OCI-LY1 (cell line): ENCODE data around the gene SEC16A.

ENCODE experiments used
- H2AFZ ChIP-seq: fragments of 200-600 bp; sonication (generic), shearing (Covaris generic); 2 replicates; pipeline ENCODE4 v1.6.0; 2014; ENCODE audit warnings: antibody characterized with exemption, mild to moderate bottlenecking, low read length
- H3F3A ChIP-seq: fragments of 200-600 bp; sonication (generic), shearing (Covaris generic); 2 replicates; pipeline ENCODE4 v1.6.0; 2014; ENCODE audit warnings: mild to moderate bottlenecking, antibody characterized with exemption, low read length, moderate library complexity; ENCODE audit not compliant: insufficient read depth
- H3K27ac ChIP-seq: fragments of 200-600 bp; sonication (generic); 2 replicates; pipeline ENCODE4 v1.5.1; 2014; ENCODE audit warnings: low read length, mixed run types, mild to moderate bottlenecking, low read depth; ENCODE audit not compliant: poor library complexity, severe bottlenecking
- H3K27me3 ChIP-seq: fragments of 200-600 bp; sonication (generic); 2 replicates; pipeline ENCODE4 v1.6.0; 2014; ENCODE audit warnings: antibody characterized with exemption, mild to moderate bottlenecking, low read length, moderate library complexity; ENCODE audit not compliant: insufficient read depth
- H3K36me3 ChIP-seq: fragments of 200-600 bp; sonication (generic); 2 replicates; pipeline ENCODE4 v1.6.1; 2014; ENCODE audit warnings: mild to moderate bottlenecking, antibody characterized with exemption, low read length, moderate library complexity, mixed read lengths; ENCODE audit not compliant: insufficient read depth
- H3K4me1 ChIP-seq: fragments of 200-600 bp; sonication (generic); 2 replicates; pipeline ENCODE4 v1.5.1; 2014; ENCODE audit warnings: mild to moderate bottlenecking, low read length, moderate library complexity; ENCODE audit not compliant: insufficient read depth, severe bottlenecking
- H3K4me2 ChIP-seq: fragments of 200-600 bp; sonication (generic), shearing (Covaris generic); 2 replicates; pipeline ENCODE4 v1.6.1; 2014; ENCODE audit warnings: low read length
- H3K4me3 ChIP-seq: fragments of 200-600 bp; sonication (generic); 2 replicates; pipeline ENCODE4 v1.5.1; 2014; ENCODE audit warnings: low read length, low read depth, mild to moderate bottlenecking, mixed read lengths; ENCODE audit not compliant: poor library complexity, severe bottlenecking
- H3K79me2 ChIP-seq: fragments of 200-600 bp; shearing (Covaris generic); 2 replicates; pipeline ENCODE4 v1.6.1; 2016; ENCODE audit warnings: mixed run types, low read length, mixed read lengths; ENCODE audit not compliant: insufficient read depth
- H3K9ac ChIP-seq: fragments of 200-600 bp; sonication (generic), shearing (Covaris generic); 2 replicates; pipeline ENCODE4 v1.6.1; 2014; ENCODE audit warnings: mild to moderate bottlenecking, low read length, mixed read lengths
- H3K9me2 ChIP-seq: fragments of 200-600 bp; sonication (generic), shearing (Covaris generic); 2 replicates; pipeline ENCODE4 v1.6.1; 2014; ENCODE audit warnings: low read depth, mild to moderate bottlenecking, low read length, mixed read lengths
- H3K9me3 ChIP-seq: fragments of 200-600 bp; shearing (Covaris generic); 2 replicates; pipeline ENCODE4 v1.6.1; 2014; ENCODE audit warnings: low read length, mixed read lengths
- H4K20me1 ChIP-seq: fragments of 200-600 bp; sonication (generic), shearing (Covaris generic); 2 replicates; pipeline ENCODE4 v1.6.0; 2016; ENCODE audit warnings: mild to moderate bottlenecking, low read length; ENCODE audit not compliant: insufficient read depth
- EZH2 ChIP-seq: fragments of 200-600 bp; sonication (generic), shearing (Covaris generic); IDR thresholded peaks from 2 replicates; pipeline ENCODE4 v1.8.0; 2017; ENCODE audit warnings: borderline replicate concordance, mixed run types, mild to moderate bottlenecking, antibody characterized with exemption, low read length, moderate library complexity, mixed read lengths
- TF ChIP-seq, protein P1 (sequence below): fragments of 200-600 bp; sonication (generic), shearing (Covaris generic); IDR thresholded peaks from 2 replicates; pipeline ENCODE4 v1.5.1; 2017; ENCODE audit warnings: mild to moderate bottlenecking, antibody characterized with exemption, low read length, moderate library complexity, mixed read lengths

Gene SEC16A

DNA sequence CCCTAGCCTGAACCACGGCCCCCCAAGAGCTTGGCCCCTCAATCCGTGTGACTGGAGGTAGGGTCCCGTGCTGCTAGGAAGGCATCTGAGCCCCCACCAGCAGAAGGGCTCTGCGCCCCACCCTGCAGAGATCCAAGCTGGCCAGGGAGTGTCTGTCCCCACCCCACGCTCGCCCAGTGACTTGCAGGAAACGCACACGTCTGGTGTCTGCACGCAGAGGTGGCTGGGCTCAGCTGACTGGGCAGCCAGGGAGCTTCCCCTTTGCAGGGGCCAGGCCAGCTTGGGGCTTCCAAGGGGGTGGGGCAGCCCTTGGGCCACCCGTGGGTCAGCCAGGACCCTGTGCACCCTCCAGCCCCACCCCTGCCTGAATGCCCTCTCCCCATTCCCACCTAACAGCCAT, 38.7 kb upstream of the SEC16A start:
- Histone ChIP-seq H3F3A (no peaks in the 10 kb centered on the region), H3K9me2 (no peaks in the 10 kb centered on the region), H3K36me3 (no peaks in the 10 kb centered on the region), H3K27ac (no peak overlapping the region), H4K20me1 (no peaks in the 10 kb centered on the region), H3K4me1 (no peaks in the 10 kb centered on the region), H3K4me2 (no peak overlapping the region), H3K9ac (no peak overlapping the region), H3K27me3 (no peaks in the 10 kb centered on the region; the same call in 1 of the 2 replicates), H3K9me3 (no peaks in the 10 kb centered on the region), H3K79me2 (no peaks in the 10 kb centered on the region), H2AFZ (no peak overlapping the region), H3K4me3 (no peak overlapping the region)
- no peak for TF ChIP-seq EZH2
- TF ChIP-seq, protein P1, sequence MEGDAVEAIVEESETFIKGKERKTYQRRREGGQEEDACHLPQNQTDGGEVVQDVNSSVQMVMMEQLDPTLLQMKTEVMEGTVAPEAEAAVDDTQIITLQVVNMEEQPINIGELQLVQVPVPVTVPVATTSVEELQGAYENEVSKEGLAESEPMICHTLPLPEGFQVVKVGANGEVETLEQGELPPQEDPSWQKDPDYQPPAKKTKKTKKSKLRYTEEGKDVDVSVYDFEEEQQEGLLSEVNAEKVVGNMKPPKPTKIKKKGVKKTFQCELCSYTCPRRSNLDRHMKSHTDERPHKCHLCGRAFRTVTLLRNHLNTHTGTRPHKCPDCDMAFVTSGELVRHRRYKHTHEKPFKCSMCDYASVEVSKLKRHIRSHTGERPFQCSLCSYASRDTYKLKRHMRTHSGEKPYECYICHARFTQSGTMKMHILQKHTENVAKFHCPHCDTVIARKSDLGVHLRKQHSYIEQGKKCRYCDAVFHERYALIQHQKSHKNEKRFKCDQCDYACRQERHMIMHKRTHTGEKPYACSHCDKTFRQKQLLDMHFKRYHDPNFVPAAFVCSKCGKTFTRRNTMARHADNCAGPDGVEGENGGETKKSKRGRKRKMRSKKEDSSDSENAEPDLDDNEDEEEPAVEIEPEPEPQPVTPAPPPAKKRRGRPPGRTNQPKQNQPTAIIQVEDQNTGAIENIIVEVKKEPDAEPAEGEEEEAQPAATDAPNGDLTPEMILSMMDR, result no peak

DNA sequence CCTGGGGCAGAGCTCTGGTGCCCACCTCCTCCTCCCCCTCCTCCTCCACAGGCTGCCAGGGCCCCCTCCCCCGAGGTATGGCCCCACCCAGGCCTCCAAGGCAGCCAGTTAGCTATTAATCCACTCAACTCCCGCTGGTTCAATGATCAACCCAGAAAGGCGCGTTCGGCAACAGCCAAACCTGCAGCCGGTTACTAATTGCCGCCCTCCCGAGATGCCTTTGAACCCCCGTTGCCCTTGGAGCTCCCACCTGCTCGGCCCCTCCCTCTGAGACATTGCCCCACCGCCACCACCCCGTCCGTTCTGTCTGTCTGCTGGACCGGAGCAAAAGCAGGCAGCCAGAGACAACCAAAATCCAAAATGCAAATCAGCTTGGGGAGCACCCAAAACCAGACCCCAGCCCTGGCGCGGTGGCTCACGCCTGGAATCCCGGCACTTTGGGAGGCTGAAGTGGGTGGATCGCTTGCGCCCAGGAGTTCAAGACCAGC, 37.3 kb upstream of the SEC16A start:
- no peaks in the 10 kb centered on the region for H3K27me3 ChIP-seq
- no peaks in the 10 kb centered on the region for H3K79me2 ChIP-seq
- H3K27ac ChIP-seq, result no peak overlapping the region
- no peaks in the 10 kb centered on the region for H3F3A ChIP-seq
- no peaks in the 10 kb centered on the region for H3K4me1 ChIP-seq
- H3K4me2 ChIP-seq, result no peak overlapping the region
- H3K9ac ChIP-seq, result no peak overlapping the region
- H2AFZ ChIP-seq, result no peak overlapping the region
- no peak overlapping the region for H3K4me3 ChIP-seq
- TF ChIP-seq, protein P1, result no peak
- no peak for TF ChIP-seq EZH2
- H3K9me3 ChIP-seq, result no peaks in the 10 kb centered on the region
- H3K36me3 ChIP-seq, result no peaks in the 10 kb centered on the region
- H3K9me2 ChIP-seq, result no peaks in the 10 kb centered on the region
- no peaks in the 10 kb centered on the region for H4K20me1 ChIP-seq

DNA sequence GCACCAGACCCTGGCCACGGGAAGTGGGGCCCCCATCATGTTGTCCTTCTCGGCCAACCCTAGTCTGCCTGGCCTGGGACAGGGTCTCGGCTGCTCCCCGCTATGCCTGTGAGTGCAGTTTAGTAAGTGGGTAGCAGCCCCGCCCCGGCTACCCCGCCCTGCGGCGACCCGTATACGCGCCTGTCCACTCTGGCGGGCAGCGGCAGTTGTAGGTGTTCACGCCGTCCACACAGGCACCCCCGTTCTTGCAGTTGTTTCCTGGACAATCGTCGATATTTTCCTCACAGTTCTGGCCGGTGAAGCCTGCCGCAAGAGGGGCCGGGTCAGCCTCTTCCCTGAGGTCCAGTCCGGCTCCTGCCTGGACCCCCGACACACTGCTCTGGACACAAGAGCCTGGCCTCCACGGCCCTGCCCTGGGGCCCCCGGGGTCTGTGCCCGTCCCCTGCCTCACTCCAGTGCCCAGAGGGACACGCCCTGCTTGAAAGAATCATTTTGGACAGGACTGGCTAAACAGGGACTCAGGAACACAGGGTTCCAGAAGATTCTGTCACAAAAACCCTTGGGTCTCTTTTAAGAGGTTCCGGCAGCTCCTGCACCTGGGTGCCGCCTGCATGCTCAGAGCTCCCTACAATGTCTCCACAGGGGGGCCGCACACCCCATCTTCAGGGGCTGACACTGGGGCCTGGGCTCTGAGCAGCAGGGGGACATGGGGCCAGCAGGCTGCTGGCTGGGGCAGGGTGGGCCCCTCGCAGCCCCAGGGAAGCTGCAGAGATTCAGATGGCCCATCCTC, 36.6 kb upstream of the SEC16A start:
- Histone ChIP-seq H3F3A (no peaks in the 10 kb centered on the region), H3K9me2 (no peaks in the 10 kb centered on the region), H3K79me2 (no peaks in the 10 kb centered on the region), H3K4me3 (no peak overlapping the region), H3K9me3 (no peaks in the 10 kb centered on the region), H3K4me1 (no peaks in the 10 kb centered on the region), H2AFZ (no peak overlapping the region), H3K9ac (no peak overlapping the region), H4K20me1 (no peaks in the 10 kb centered on the region), H3K4me2 (no peak overlapping the region), H3K27ac (no peak overlapping the region), H3K36me3 (no peaks in the 10 kb centered on the region), H3K27me3 (no peaks in the 10 kb centered on the region)
- TF ChIP-seq, protein P1, result no peak
- no peak for TF ChIP-seq EZH2
